Measurements from ENCODE around the gene KIAA1755.
"Not testable (repeated sequence)": the region's sequence is repeated elsewhere in the genome, so short reads cannot be mapped to it uniquely, and the experiment has no call there.

KIAA1755 gene

DNA sequence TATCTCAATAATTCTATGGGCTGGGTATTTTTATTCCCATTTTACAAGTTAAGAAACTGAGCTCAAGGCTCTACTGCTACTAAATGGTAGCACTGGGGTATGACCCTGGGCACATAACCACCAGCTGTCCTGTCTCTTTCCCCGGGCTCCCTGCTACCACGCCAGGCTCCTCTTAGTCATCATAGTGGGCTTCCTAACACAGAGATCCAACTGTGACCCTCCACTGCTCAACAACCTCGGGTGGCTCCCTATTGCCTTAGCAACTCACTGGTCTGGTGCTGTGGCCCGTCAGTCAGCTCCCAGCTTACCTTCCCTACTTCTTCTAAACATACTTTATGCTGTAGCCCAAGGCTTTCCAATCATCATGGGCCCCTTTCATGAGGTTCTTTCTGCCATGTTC, 4.5 kb downstream of the KIAA1755 start:
- Histone ChIP-seq H3K4me2 (ENCODE audit: low read length, poor library complexity, severe bottlenecking) (no peak overlapping the region), H3K23ac (ENCODE audit: low read length in 2 of 2) (no peak overlapping the region), H3K79me1 (replicated peaks; ENCODE audit: low read length, poor library complexity, severe bottlenecking) (no peaks in the 10 kb centered on the region), H3K36me3 (ENCODE audit: control insufficient read depth in 1 of 2, insufficient read depth in 2 of 2, low read depth in 1 of 2, low read length in 2 of 2) (no peaks in the 10 kb centered on the region), H2BK5ac (ENCODE audit: low read depth, low read length, poor library complexity, severe bottlenecking) (no peak overlapping the region), H2BK15ac (ENCODE audit: low read depth, poor library complexity, severe bottlenecking) (no peak overlapping the region), H3K9ac (ENCODE audit: low read length) (peak overlapping the region; percentile 61), H3K27me3 (ENCODE audit: control insufficient read depth in 1 of 2, insufficient read depth in 1 of 2, low read length in 2 of 2) (peaks cover 0 to 9% of the 10 kb centered on the region in 2 experiments), H3K4ac (ENCODE audit: low read depth in 1 of 2, low read length in 2 of 2) (no peak overlapping the region), H3K14ac (ENCODE audit: low read length in 2 of 2) (no peak overlapping the region), H3K4me3 (ENCODE audit: insufficient read depth in 1 of 2, low read depth in 1 of 2, low read length in 2 of 2) (no peak overlapping the region), H4K8ac (ENCODE audit: low read length) (no peak overlapping the region), H3K9me3 (ENCODE audit: control insufficient read depth, low read length) (no peaks in the 10 kb centered on the region), H3K18ac (ENCODE audit: low read depth in 1 of 2, low read length in 2 of 2) (no peak overlapping the region), H3K27ac (ENCODE audit: low read length, poor library complexity, severe bottlenecking) (no peak overlapping the region), H2AK5ac (ENCODE audit: low read length, severe bottlenecking) (no peak overlapping the region), H2BK120ac (ENCODE audit: low read depth, low read length) (no peak overlapping the region), H2AFZ (ENCODE audit: low read depth, low read length) (no peak overlapping the region), H2BK12ac (ENCODE audit: low read length in 2 of 2) (no peak overlapping the region), H3K4me1 (ENCODE audit: control insufficient read depth, insufficient read depth, low read depth, low read length) (peaks cover 20% of the 10 kb centered on the region), H4K91ac (ENCODE audit: low read length) (no peak overlapping the region)
- DNase-seq: no peak
- 84% methylated on average over 4 of the region's 4 CpGs for WGBS

DNA sequence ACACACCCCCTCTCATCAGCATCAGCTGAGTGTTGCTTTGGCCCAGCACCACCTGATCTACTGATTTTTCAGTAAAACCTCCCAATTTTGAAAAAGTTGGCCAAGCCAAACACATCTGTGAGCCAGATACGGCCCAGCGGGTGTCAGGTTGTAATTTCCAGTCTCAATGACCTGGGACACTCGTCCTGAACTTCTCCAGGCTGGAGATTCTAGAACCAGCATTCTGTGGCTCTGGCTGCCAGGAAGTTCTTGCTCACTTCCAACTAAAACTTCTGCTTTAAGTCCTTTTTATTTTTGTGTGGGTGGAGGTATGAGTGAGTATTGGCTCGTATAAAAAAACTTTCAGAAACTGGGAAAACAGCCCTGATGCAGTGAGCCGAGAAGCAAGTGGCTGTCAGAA, 5.1 kb downstream of the KIAA1755 start:
- Histone ChIP-seq H3K23ac (ENCODE audit: low read length in 2 of 2) (no peak overlapping the region), H3K4me2 (ENCODE audit: low read length, poor library complexity, severe bottlenecking) (no peak overlapping the region), H2BK15ac (ENCODE audit: low read depth, poor library complexity, severe bottlenecking) (no peak overlapping the region), H2AK5ac (ENCODE audit: low read length, severe bottlenecking) (no peak overlapping the region), H3K9ac (ENCODE audit: low read length) (peak overlapping the region; percentile 61), H2BK12ac (ENCODE audit: low read length in 2 of 2) (no peak overlapping the region), H4K91ac (ENCODE audit: low read length) (no peak overlapping the region), H3K79me1 (replicated peaks; ENCODE audit: low read length, poor library complexity, severe bottlenecking) (no peaks in the 10 kb centered on the region), H3K4ac (ENCODE audit: low read depth in 1 of 2, low read length in 2 of 2) (no peak overlapping the region), H2AFZ (ENCODE audit: low read depth, low read length) (no peak overlapping the region), H3K4me1 (ENCODE audit: control insufficient read depth, insufficient read depth, low read depth, low read length) (peaks cover 17% of the 10 kb centered on the region), H2BK120ac (ENCODE audit: low read depth, low read length) (no peak overlapping the region), H3K27ac (ENCODE audit: low read length, poor library complexity, severe bottlenecking) (no peak overlapping the region), H2BK5ac (ENCODE audit: low read depth, low read length, poor library complexity, severe bottlenecking) (no peak overlapping the region), H3K4me3 (ENCODE audit: insufficient read depth in 1 of 2, low read depth in 1 of 2, low read length in 2 of 2) (no peak overlapping the region), H4K8ac (ENCODE audit: low read length) (no peak overlapping the region), H3K27me3 (ENCODE audit: control insufficient read depth in 1 of 2, insufficient read depth in 1 of 2, low read length in 2 of 2) (peaks cover 0 to 6% of the 10 kb centered on the region in 2 experiments), H3K14ac (ENCODE audit: low read length in 2 of 2) (no peak overlapping the region), H3K36me3 (ENCODE audit: control insufficient read depth in 1 of 2, insufficient read depth in 2 of 2, low read depth in 1 of 2, low read length in 2 of 2) (no peaks in the 10 kb centered on the region), H3K18ac (ENCODE audit: low read depth in 1 of 2, low read length in 2 of 2) (no peak overlapping the region), H3K9me3 (ENCODE audit: control insufficient read depth, low read length) (no peaks in the 10 kb centered on the region)
- no peak for DNase-seq
- 82% methylated on average over 5 of the region's 5 CpGs for WGBS

DNA sequence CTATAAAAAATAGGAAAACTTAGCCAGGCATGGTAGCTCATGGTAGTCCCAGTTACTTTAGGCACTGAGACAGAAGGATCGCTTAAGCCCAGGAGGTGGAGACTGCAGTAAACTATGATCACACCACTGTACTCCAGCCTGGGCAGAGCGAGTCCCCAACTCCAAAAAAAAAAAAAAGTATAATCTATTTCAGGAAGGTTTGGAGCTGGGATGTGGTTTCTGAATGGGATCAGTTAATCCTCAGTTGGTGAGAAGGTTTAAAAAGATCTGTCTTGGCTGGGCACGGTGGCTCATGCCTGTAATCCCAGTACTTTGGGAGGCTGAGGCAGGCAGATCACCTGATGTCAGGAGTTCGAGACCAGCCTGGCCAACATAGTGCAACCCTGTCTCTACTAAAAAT, 5.9 kb downstream of the KIAA1755 start:
- not testable (repeated sequence) for H3K4ac ChIP-seq (ENCODE audit: low read depth in 1 of 2, low read length in 2 of 2); H3K14ac ChIP-seq (ENCODE audit: low read length in 2 of 2); H2BK120ac ChIP-seq (ENCODE audit: low read depth, low read length); H3K79me1 ChIP-seq (replicated peaks; ENCODE audit: low read length, poor library complexity, severe bottlenecking); H2BK15ac ChIP-seq (ENCODE audit: low read depth, poor library complexity, severe bottlenecking); H2BK5ac ChIP-seq (ENCODE audit: low read depth, low read length, poor library complexity, severe bottlenecking); DNase-seq; H3K18ac ChIP-seq (ENCODE audit: low read depth in 1 of 2, low read length in 2 of 2); H3K9ac ChIP-seq (ENCODE audit: low read length); H3K4me2 ChIP-seq (ENCODE audit: low read length, poor library complexity, severe bottlenecking); H3K9me3 ChIP-seq (ENCODE audit: control insufficient read depth, low read length); H4K8ac ChIP-seq (ENCODE audit: low read length); H2AK5ac ChIP-seq (ENCODE audit: low read length, severe bottlenecking); H3K23ac ChIP-seq (ENCODE audit: low read length in 2 of 2); H3K4me3 ChIP-seq (ENCODE audit: insufficient read depth in 1 of 2, low read depth in 1 of 2, low read length in 2 of 2); H3K27ac ChIP-seq (ENCODE audit: low read length, poor library complexity, severe bottlenecking); H3K36me3 ChIP-seq (ENCODE audit: control insufficient read depth in 1 of 2, insufficient read depth in 2 of 2, low read depth in 1 of 2, low read length in 2 of 2); H4K91ac ChIP-seq (ENCODE audit: low read length); H2BK12ac ChIP-seq (ENCODE audit: low read length in 2 of 2); H3K27me3 ChIP-seq (ENCODE audit: control insufficient read depth in 1 of 2, insufficient read depth in 1 of 2, low read length in 2 of 2); H2AFZ ChIP-seq (ENCODE audit: low read depth, low read length)
- H3K4me1 ChIP-seq (ENCODE audit: control insufficient read depth, insufficient read depth, low read depth, low read length): peaks cover 11% of the 10 kb centered on the region
- 90% methylated on average over 3 of the region's 4 CpGs for WGBS

DNA sequence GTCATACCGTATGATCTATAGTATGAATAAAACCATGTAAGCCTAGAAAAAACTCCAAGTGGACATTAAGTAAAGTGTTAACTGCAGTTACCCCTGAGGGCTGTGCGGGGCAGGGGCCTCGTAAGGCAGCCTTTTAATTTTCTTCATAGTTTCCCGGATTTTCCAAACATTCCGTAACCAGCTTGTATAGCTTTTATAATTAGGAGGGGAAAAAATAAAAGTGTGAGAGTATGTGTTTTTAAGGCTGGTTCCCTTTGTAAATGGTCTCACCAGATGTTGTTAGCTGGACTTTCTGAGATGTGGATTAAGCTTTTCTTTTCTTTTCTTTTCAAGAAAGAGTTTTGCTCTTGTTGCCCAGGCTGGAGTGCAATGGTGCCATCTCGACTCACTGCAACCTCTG, 7.0 kb downstream of the KIAA1755 start:
- H4K8ac ChIP-seq (ENCODE audit: low read length): no peak overlapping the region
- no peak overlapping the region for H3K4ac ChIP-seq (ENCODE audit: low read depth in 1 of 2, low read length in 2 of 2)
- H3K4me2 ChIP-seq (ENCODE audit: low read length, poor library complexity, severe bottlenecking): no peak overlapping the region
- H3K27me3 ChIP-seq (ENCODE audit: control insufficient read depth in 1 of 2, insufficient read depth in 1 of 2, low read length in 2 of 2): no peaks in the 10 kb centered on the region
- no peak overlapping the region for H2BK120ac ChIP-seq (ENCODE audit: low read depth, low read length)
- no peaks in the 10 kb centered on the region for H3K36me3 ChIP-seq (ENCODE audit: control insufficient read depth in 1 of 2, insufficient read depth in 2 of 2, low read depth in 1 of 2, low read length in 2 of 2)
- H3K9me3 ChIP-seq (ENCODE audit: control insufficient read depth, low read length): no peaks in the 10 kb centered on the region
- H3K27ac ChIP-seq (ENCODE audit: low read length, poor library complexity, severe bottlenecking): no peak overlapping the region
- H2BK15ac ChIP-seq (ENCODE audit: low read depth, poor library complexity, severe bottlenecking): no peak overlapping the region
- H4K91ac ChIP-seq (ENCODE audit: low read length): no peak overlapping the region
- no peak overlapping the region for H2BK5ac ChIP-seq (ENCODE audit: low read depth, low read length, poor library complexity, severe bottlenecking)
- peaks cover 11% of the 10 kb centered on the region for H3K4me1 ChIP-seq (ENCODE audit: control insufficient read depth, insufficient read depth, low read depth, low read length)
- H3K18ac ChIP-seq (ENCODE audit: low read depth in 1 of 2, low read length in 2 of 2): no peak overlapping the region
- H2AK5ac ChIP-seq (ENCODE audit: low read length, severe bottlenecking): no peak overlapping the region
- H2BK12ac ChIP-seq (ENCODE audit: low read length in 2 of 2): no peak overlapping the region
- no peak overlapping the region for H3K4me3 ChIP-seq (ENCODE audit: insufficient read depth in 1 of 2, low read depth in 1 of 2, low read length in 2 of 2)
- no peak for DNase-seq
- no peak overlapping the region for H2AFZ ChIP-seq (ENCODE audit: low read depth, low read length)
- H3K23ac ChIP-seq (ENCODE audit: low read length in 2 of 2): no peak overlapping the region
- H3K79me1 ChIP-seq (replicated peaks; ENCODE audit: low read length, poor library complexity, severe bottlenecking): no peaks in the 10 kb centered on the region
- 88% methylated on average over 5 of the region's 6 CpGs for WGBS
- H3K14ac ChIP-seq (ENCODE audit: low read length in 2 of 2): no peak overlapping the region
- no peak overlapping the region for H3K9ac ChIP-seq (ENCODE audit: low read length)
